HUES6 (cell line): ENCODE measurements around the gene ZNF117.
A peak's percentile ranks its signal among the peaks of the same experiment; 100 is the strongest.
"Not testable (repeated sequence)": the region's sequence is repeated elsewhere in the genome, so short reads cannot be mapped to it uniquely, and the experiment has no call there.

ENCODE experiments used
- H3K27ac ChIP-seq: 2 replicates; pipeline ENCODE4 v1.7.0; 2013; ENCODE audit warnings: low read depth, mild to moderate bottlenecking, low read length, inconsistent platforms
- H3K27me3 ChIP-seq: 2 replicates; pipeline ENCODE4 v1.6.1; 2013; ENCODE audit warnings: low read length; ENCODE audit not compliant: control insufficient read depth, insufficient read depth
- H3K36me3 ChIP-seq: 2 replicates; pipeline ENCODE4 v1.6.1; 2013; ENCODE audit warnings: low read length; ENCODE audit not compliant: control insufficient read depth, insufficient read depth
- H3K4me1 ChIP-seq: 2 replicates; pipeline ENCODE4 v1.6.1; 2013; ENCODE audit warnings: low read length; ENCODE audit not compliant: control insufficient read depth, insufficient read depth
- H3K4me3 ChIP-seq: 2 replicates; pipeline ENCODE4 v1.5.1; 2013; ENCODE audit warnings: low read depth, low read length
- H3K9ac ChIP-seq: one replicate; pipeline ENCODE4 v1.6.1; 2013; ENCODE audit warnings: mild to moderate bottlenecking, low read length
- H3K9me3 ChIP-seq: 2 replicates; pipeline ENCODE4 v1.6.1; 2013; ENCODE audit warnings: low read depth, low read length; ENCODE audit not compliant: control insufficient read depth, insufficient read depth

ZNF117 gene

DNA sequence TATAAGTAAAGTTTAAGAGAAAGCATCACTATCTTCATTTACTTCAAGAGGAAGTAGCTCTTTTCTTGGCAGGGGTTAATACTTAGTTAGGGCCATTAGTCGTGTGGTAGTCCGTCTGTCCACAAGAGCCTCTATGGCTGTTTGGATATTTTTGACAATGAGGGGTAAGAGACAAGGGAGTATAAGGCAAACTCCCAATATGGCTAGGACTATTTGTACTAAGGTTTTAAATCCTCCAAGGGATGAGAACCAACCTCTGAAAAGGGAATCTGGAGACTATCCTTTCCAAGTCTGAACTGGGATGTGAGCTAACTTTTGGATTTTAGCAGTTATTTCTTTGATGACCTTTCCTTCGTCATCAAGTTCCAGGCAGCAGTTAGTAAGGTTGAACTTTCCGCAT, at the start of gene ZNF117:
Gene ZNF117 (minus strand): TSS at position 101 of the 400 bp plus-strand sequence.
- Histone ChIP-seq H3K27ac (no peak within 1 kb of the TSS), H3K9me3 (peaks cover 78% of the 10 kb centered on the region), H3K36me3 (peaks cover 23% of the 10 kb centered on the region), H3K9ac (no peak within 1 kb of the TSS), H3K27me3 (no peaks in the 10 kb centered on the region), H3K4me1 (no peaks in the 10 kb centered on the region), H3K4me3 (no peak within 1 kb of the TSS)

DNA sequence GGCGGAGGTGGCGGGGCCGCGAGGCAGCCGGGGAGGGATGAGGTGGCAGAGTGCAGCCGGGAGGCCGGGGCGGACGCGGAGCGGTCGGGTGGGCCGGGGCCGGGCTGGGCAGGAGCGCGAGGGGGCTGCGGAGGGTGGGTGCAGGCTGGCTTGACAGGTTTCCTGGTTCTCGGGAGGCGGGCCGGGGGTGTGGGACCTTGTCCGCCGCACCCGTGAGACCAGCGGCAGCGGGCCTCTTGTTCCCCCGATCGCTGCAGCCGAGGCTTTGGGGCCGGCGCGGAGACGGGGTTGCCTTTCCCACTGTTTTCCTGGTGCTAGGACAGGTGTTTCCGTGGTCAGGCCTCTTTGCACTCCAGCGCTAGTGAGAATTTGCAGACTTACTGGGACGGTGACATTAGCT, 47.9 kb upstream of the ZNF117 start:
- H3K27ac ChIP-seq, H3K36me3 ChIP-seq, H3K27me3 ChIP-seq, H3K9me3 ChIP-seq, H3K4me1 ChIP-seq: not testable (repeated sequence)
- Histone ChIP-seq H3K4me3 (peak overlapping the region; percentile 78), H3K9ac (peak overlapping the region; percentile 52)

DNA sequence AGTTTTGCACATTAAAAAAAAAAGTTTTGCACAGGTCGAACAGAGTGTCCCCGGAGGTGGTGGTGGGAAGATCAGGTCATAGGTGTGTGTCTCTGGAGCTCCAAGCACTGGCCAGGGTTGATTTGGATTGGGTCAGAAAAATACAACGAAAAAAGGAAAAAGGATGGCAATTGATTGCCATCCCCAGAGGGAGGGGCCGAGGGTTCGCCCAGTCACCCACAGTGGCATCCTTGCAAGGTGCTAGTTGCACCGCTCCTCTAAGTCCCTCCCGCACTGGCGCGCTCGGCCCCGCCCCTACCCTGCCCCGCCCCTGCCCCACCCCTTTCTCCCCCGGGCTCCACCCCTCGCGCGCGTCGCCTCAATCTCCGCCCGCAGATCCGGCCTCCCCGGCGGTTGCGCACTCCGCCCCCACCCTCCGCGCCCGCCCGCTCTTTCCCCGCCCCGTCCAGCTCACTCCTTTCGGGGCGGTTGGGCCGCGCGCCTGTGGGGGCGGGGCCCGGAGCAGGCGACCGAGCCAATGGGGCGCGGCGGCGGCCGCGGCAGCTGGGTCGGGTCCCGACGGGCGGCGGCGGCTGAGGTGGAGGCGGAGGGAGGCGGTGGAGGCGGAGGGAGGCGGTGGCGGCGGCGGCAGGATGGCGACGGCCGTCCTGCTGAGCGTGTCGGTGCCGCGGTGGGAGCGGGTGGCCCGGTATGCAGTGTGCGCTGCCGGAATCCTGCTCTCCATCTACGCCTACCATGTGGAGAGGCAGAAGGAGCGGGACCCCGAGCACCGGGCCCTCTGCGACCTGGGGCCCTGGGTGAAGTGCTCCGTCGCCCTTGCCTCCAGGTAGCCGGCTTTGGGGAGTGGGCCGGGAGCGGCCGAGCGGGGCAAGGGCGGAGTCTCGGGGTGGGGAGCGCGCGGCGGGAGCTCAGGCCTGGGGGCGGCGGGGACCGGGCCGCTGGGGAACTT, 47.2 kb upstream of the ZNF117 start:
- Histone ChIP-seq H3K9me3 (0 out of 2 replicates have a peak, but pooled peaks cover 1% of the 10 kb centered on the region), H3K9ac (peak overlapping the region; percentile 91), H3K4me3 (peak overlapping the region; percentile 91), H3K27me3 (no peaks in the 10 kb centered on the region), H3K4me1 (peaks cover 7% of the 10 kb centered on the region; the same call in 1 of the 2 replicates), H3K36me3 (no peaks in the 10 kb centered on the region), H3K27ac (peak overlapping the region; percentile 71; the same call in 1 of the 2 replicates)

DNA sequence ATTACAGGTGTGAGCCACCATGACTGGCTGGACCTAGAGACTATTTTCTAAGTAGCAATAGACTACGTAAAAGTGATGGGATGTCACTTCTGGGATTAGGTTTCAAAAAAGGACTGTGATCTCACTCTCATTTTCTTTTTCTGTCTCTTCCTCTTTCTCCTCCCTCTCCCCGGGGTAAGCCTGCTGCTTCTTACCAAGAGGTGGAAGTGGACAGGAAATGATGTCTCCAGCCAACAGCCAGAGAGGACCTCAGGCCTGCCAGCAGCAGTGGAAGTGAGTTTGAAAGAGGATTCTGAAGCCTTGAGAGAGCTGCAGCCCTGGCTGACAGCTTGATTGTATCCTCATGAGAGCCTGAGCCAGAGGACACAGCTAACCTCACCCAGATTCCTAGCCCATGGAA, 45.7 kb upstream of the ZNF117 start:
- not testable (repeated sequence) for H3K4me3 ChIP-seq, H3K4me1 ChIP-seq, H3K36me3 ChIP-seq, H3K9me3 ChIP-seq, H3K27me3 ChIP-seq, H3K27ac ChIP-seq, H3K9ac ChIP-seq

DNA sequence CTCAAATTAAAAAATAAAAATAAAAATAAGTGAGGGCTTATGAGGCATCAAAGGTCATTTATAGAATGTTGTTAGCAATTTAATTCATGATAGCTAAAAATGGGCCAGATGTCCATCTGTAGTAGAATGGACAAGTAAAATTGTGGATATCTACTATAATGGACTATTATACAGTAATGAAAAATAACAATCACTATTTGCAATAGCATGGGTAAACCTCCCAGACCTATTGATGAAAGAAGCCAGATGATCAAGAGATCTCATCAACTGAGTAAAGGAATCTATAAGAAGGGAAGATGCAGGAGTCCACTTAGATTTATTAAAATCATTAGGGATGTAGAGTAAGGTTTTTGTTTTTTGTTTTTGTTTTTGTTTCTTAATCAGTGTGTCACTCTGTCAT, 44.6 kb upstream of the ZNF117 start:
- not testable (repeated sequence) for H3K9ac ChIP-seq, H3K27ac ChIP-seq, H3K36me3 ChIP-seq, H3K9me3 ChIP-seq, H3K4me1 ChIP-seq, H3K27me3 ChIP-seq, H3K4me3 ChIP-seq

DNA sequence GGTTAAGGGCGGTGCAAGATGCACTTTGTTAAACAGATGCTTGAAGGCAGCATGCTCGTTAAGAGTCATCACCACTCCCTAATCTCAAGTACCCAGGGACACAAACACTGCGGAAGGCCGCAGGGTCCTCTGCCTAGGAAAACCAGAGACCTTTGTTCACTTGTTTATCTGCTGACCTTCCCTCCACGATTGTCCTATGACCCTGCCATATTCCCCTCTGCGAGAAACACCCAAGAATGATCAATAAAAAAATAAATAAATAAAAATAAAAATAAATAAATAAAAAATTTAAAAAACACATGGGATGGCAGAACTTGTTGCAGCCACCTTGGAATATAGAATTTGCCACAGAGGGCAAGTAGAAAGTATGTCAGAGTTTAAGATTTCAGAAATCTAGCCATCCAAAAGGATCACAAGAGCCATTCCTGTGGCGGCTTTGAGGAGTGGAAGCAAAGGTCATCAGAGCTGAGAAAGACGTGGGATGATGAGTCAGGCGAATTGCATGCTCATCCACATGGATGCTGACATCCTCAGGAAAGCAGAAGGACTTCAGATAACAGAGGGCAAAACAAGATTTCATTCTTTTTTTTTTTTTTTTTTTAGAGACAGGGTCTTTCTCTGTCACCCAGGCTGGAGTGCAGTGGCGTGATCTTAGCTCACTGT, 43.4 kb upstream of the ZNF117 start:
- not testable (repeated sequence) for H3K9ac ChIP-seq, H3K27me3 ChIP-seq, H3K36me3 ChIP-seq, H3K4me3 ChIP-seq, H3K27ac ChIP-seq, H3K4me1 ChIP-seq, H3K9me3 ChIP-seq

DNA sequence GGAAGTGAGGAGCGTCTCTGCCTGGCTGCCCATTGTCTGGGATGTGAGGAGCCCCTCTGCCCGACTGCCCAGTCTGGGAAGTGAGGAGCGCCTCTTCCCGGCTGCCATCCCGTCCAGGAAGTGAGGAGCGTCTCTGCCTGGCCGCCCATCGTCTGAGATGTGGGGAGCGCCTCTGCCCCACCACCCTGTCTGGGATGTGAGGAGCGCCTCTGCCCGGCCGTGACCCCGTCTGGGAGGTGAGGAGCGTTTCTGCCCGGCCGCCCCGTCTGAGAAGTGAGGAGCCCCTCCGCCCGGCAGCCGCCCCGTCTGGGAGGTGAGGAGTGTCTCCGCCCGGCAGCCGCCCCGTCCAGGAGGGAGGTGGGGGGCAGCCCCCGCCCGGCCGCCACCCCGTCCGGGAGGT, 42.6 kb upstream of the ZNF117 start:
- H3K9me3 ChIP-seq, H3K9ac ChIP-seq, H3K27me3 ChIP-seq, H3K4me3 ChIP-seq, H3K36me3 ChIP-seq, H3K27ac ChIP-seq, H3K4me1 ChIP-seq: not testable (repeated sequence)

DNA sequence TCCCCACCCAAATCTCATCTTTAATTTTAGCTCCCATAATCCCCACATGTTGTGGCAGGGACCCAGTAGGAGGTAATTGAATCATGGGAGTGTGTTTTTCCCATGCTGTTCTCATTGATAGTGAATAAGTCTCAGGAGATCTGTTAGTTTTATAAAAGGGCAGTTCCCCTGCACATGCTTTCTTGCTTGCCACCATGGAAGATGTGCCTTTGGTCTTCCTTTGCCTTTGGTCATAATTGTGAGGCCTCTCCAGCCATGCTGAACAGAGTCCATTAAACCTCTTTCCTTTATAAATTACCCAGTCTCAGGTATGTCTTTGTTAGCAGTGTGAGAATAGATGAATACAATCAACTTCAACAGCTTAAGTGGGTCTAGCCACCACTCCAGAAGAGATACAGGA, 34.2 kb upstream of the ZNF117 start:
- H3K4me3 ChIP-seq, H3K9ac ChIP-seq, H3K9me3 ChIP-seq, H3K27ac ChIP-seq, H3K27me3 ChIP-seq, H3K4me1 ChIP-seq, H3K36me3 ChIP-seq: not testable (repeated sequence)

DNA sequence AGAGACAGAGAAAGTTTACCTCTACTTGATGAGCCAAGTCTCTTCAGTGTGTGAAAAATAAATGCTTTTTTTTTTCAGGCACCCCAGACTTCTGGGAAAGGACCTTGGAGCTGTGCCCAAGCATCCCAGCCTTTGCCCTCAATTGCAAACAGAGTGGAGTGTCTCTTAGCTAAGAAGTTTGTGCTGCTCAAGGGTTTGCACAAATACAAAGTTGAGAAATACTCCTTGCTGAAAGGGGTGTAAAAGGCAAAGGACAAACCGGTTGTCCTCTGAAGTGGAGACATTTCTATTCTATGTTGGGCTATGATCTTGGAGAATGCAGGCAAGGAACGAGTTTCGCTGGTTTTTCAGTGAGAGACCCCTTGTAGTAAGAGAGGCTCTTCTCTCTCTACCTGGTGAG, 30.1 kb upstream of the ZNF117 start:
- not testable (repeated sequence) for H3K27ac ChIP-seq, H3K4me3 ChIP-seq, H3K9me3 ChIP-seq, H3K9ac ChIP-seq, H3K27me3 ChIP-seq, H3K36me3 ChIP-seq, H3K4me1 ChIP-seq

DNA sequence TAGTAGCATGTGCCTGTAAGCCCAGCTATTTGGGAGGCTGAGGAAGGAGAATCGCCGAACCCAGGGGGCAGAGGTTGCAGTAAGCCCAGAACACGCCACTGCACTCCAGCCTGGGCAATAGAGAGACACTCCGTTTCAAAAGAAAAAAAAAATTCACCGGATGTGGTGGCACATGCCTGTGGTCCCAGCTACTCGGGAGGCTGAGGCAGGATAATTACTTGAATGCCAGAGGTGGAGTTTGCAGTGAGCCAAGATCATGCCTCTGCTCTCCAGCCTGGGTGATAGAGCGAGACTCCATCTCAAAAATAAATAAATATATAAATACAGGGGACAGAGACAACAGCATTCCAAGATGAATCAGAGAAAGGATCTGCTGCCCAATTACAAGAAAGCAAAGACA, 19.0 kb upstream of the ZNF117 start:
- H3K9me3 ChIP-seq, H3K27ac ChIP-seq, H3K4me3 ChIP-seq, H3K27me3 ChIP-seq, H3K36me3 ChIP-seq, H3K9ac ChIP-seq, H3K4me1 ChIP-seq: not testable (repeated sequence)

DNA sequence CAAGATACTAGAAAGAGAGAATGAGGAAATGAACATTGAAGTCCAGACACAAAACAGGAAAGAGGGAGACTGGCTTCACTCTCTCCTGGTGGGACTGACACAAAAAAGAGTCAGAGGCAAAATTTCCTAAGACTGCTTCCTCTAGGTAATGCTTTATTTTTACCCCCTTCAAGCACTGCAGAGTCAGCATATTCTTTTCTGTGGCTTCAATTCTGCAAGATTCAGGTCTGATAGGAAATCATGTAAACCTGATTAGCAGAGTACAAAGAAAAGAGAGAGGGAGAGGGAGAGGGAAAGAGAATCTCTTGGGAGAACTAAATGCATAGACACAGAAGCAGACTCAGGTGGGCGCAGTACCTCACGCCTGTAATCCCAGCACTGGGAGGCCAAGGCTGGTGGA, 18.6 kb upstream of the ZNF117 start:
- H3K9ac ChIP-seq, H3K27ac ChIP-seq, H3K4me3 ChIP-seq, H3K27me3 ChIP-seq, H3K36me3 ChIP-seq, H3K9me3 ChIP-seq, H3K4me1 ChIP-seq: not testable (repeated sequence)
